H9 (cell line): Measurements from ENCODE around the gene GRID1. TPM values are rescaled to one million over a fixed set of nuclear protein-coding genes. Genes with fewer than 3 reads are reported as not detected.

Source experiments
- DNase-seq: peaks from one replicate; pipeline ENCODE4 v3.0.0-alpha.2; 2017
- H2AFZ ChIP-seq: one replicate; pipeline ENCODE4 v1.6.1; 2013; ENCODE audit warnings: mild to moderate bottlenecking, low read length, control low read depth, moderate library complexity
- H2AK5ac ChIP-seq: 2 replicates; pipeline ENCODE4 v1.6.1; 2013; ENCODE audit warnings: low read length, control low read depth, mixed read lengths; ENCODE audit not compliant: insufficient read length
- H2BK120ac ChIP-seq: one replicate; pipeline ENCODE4 v1.6.1; 2013; ENCODE audit warnings: low read depth, mild to moderate bottlenecking, low read length, control low read depth, inconsistent platforms; ENCODE audit not compliant: poor library complexity, severe bottlenecking
- H2BK12ac ChIP-seq: 2 replicates; pipeline ENCODE4 v1.6.1; 2013; ENCODE audit warnings: low read length, control low read depth, mixed read lengths, low read depth; ENCODE audit not compliant: insufficient read length
- H2BK15ac ChIP-seq: 2 replicates; pipeline ENCODE4 v1.6.1; 2013; ENCODE audit warnings: low read depth, low read length, control low read depth
- H2BK20ac ChIP-seq: one replicate; pipeline ENCODE4 v1.6.1; 2013; ENCODE audit warnings: low read depth, mild to moderate bottlenecking, low read length, control low read depth, inconsistent platforms; ENCODE audit not compliant: poor library complexity, severe bottlenecking
- H2BK5ac ChIP-seq: 2 replicates; pipeline ENCODE4 v1.6.1; 2013; ENCODE audit warnings: low read length, control low read depth, mixed read lengths; ENCODE audit not compliant: insufficient read length
- H3K14ac ChIP-seq: 2 replicates; pipeline ENCODE4 v1.6.1; 2013; ENCODE audit warnings: low read length, control low read depth; ENCODE audit not compliant: insufficient read depth
- H3K18ac ChIP-seq: 2 replicates; pipeline ENCODE4 v1.6.1; 2013; ENCODE audit warnings: low read depth, mild to moderate bottlenecking, mixed read lengths, low read length, control low read depth; ENCODE audit not compliant: insufficient read length
- H3K23ac ChIP-seq: 2 replicates; pipeline ENCODE4 v1.6.1; 2013; ENCODE audit warnings: low read length, control low read depth, mixed read lengths, low read depth; ENCODE audit not compliant: insufficient read length
- H3K23me2 ChIP-seq: 2 replicates; pipeline ENCODE4 v1.6.1; 2013; ENCODE audit warnings: low read depth, mild to moderate bottlenecking, mixed read lengths, low read length, control low read depth; ENCODE audit not compliant: insufficient read length, poor library complexity, severe bottlenecking
- H3K27ac ChIP-seq: 2 replicates; pipeline ENCODE4 v1.5.1; 2013; ENCODE audit warnings: low read length, control low read depth, mixed read lengths, low read depth; ENCODE audit not compliant: insufficient read length
- H3K27me3 ChIP-seq: 2 replicates; pipeline ENCODE4 v1.6.1; 2013; ENCODE audit warnings: low read length, control low read depth, inconsistent platforms; ENCODE audit not compliant: insufficient read depth
- H3K4ac ChIP-seq: 2 replicates; pipeline ENCODE4 v1.6.1; 2013; ENCODE audit warnings: low read depth, mild to moderate bottlenecking, control low read depth, inconsistent platforms, low read length, moderate library complexity
- H3K4me1 ChIP-seq: 2 replicates; pipeline ENCODE4 v1.6.1; 2013; ENCODE audit warnings: low read length, control low read depth, inconsistent platforms; ENCODE audit not compliant: insufficient read depth
- H3K4me2 ChIP-seq: 2 replicates; pipeline ENCODE4 v1.6.1; 2013; ENCODE audit warnings: low read length, control low read depth, mixed read lengths; ENCODE audit not compliant: insufficient read length, insufficient read depth
- H3K56ac ChIP-seq: 2 replicates; pipeline ENCODE4 v1.6.1; 2013; ENCODE audit warnings: low read depth, mild to moderate bottlenecking, mixed read lengths, low read length, control low read depth; ENCODE audit not compliant: insufficient read length
- H3K79me1 ChIP-seq: 2 replicates; pipeline ENCODE4 v1.6.1; 2013; ENCODE audit warnings: low read depth, mild to moderate bottlenecking, moderate library complexity, low read length, control low read depth, inconsistent platforms; ENCODE audit not compliant: insufficient read depth, poor library complexity, severe bottlenecking
- H3K79me2 ChIP-seq: 2 replicates; pipeline ENCODE4 v1.6.1; 2013; ENCODE audit warnings: low read length, control low read depth, inconsistent platforms; ENCODE audit not compliant: insufficient read depth
- H3K9ac ChIP-seq: 2 replicates; pipeline ENCODE4 v1.6.1; 2013; ENCODE audit warnings: low read length, control low read depth, mixed read lengths; ENCODE audit not compliant: insufficient read length; ENCODE audit errors: extremely low read depth
- H3K9me3 ChIP-seq: one replicate; pipeline ENCODE4 v1.6.1; 2013; ENCODE audit warnings: low read depth, low read length, inconsistent platforms; ENCODE audit not compliant: control insufficient read depth
- H3T11ph ChIP-seq: one replicate; pipeline ENCODE4 v1.6.1; 2013; ENCODE audit warnings: mild to moderate bottlenecking, low read length, control low read depth, inconsistent platforms
- H4K20me1 ChIP-seq: one replicate; pipeline ENCODE4 v1.6.1; 2013; ENCODE audit not compliant: control insufficient read depth, insufficient read length, insufficient read depth
- H4K5ac ChIP-seq: 2 replicates; pipeline ENCODE4 v1.6.1; 2013; ENCODE audit warnings: low read depth, mild to moderate bottlenecking, mixed read lengths, low read length, control low read depth; ENCODE audit not compliant: insufficient read length
- H4K8ac ChIP-seq: replicated peaks from 2 replicates; pipeline ENCODE4 v1.6.1; 2013; ENCODE audit warnings: low read length, control low read depth, mixed read lengths, low read depth; ENCODE audit not compliant: insufficient read length
- H4K91ac ChIP-seq: 2 replicates; pipeline ENCODE4 v1.6.1; 2013; ENCODE audit warnings: low read depth, mild to moderate bottlenecking, moderate library complexity, mixed read lengths, low read length, control low read depth; ENCODE audit not compliant: insufficient read length
- H3K27ac Mint-ChIP-seq, 3 experiments: 2 replicates in 2 of 3; 3 replicates in 1 of 3; pipeline ENCODE4 v1.8.0; 2020 to 2021; ENCODE audit warnings: mixed read lengths in 3 of 3, mild to moderate bottlenecking in 1 of 3, moderate library complexity in 1 of 3
- H3K27me3 Mint-ChIP-seq: 2 replicates; pipeline ENCODE4 v1.8.0; 2021; ENCODE audit warnings: low read depth, mild to moderate bottlenecking, moderate library complexity, mixed read lengths
- H3K36me3 Mint-ChIP-seq, 3 experiments: 2 replicates in 2 of 3; 3 replicates in 1 of 3; pipeline ENCODE4 v1.8.0; 2020 to 2021; ENCODE audit warnings: low read depth in 3 of 3, mixed read lengths in 3 of 3; ENCODE audit not compliant: insufficient read depth in 1 of 3
- H3K4me1 Mint-ChIP-seq, 2 experiments: 2 replicates each; pipeline ENCODE4 v1.8.0; 2020; ENCODE audit warnings: mixed read lengths in 2 of 2
- H3K4me3 Mint-ChIP-seq, 2 experiments: 2 replicates in 1 of 2; 3 replicates in 1 of 2; pipeline ENCODE4 v1.8.0; 2020 to 2021; ENCODE audit warnings: mild to moderate bottlenecking in 2 of 2, mixed read lengths in 2 of 2, moderate library complexity in 1 of 2
- H3K9me3 Mint-ChIP-seq, 2 experiments: 2 replicates in 1 of 2; 3 replicates in 1 of 2; pipeline ENCODE4 v1.8.0; 2020; ENCODE audit warnings: mild to moderate bottlenecking in 2 of 2, mixed read lengths in 2 of 2, moderate library complexity in 1 of 2
- WGBS: extraction: QIAGEN DNeasy Blood & Tissue Kit; methylation state at CpG from one replicate; pipeline ENCODE4 v1.1.7; 2013; ENCODE audit warnings: missing lambda C conversion rate, low lambda C conversion rate, mixed read lengths; ENCODE audit not compliant: insufficient read length; ENCODE audit errors: extremely low coverage; 5-methylcytosine and 5-hydroxymethylcytosine counted together
- total RNA-seq: library from RNA; stranded (reverse); gene quantifications from 2 replicates; pipeline ENCODE4 v1.2.1, GENCODE V29; 2021
- TF ChIP-seq, protein P1 (sequence below): fragments of 200-600 bp; sonication (generic); conservative IDR thresholded peaks from 3 replicates; pipeline ENCODE4 v1.8.0; 2021; ENCODE audit warnings: antibody characterized with exemption, mild to moderate bottlenecking

The GRID1 gene
- total RNA-seq, 1 experiment from 2014 or later = 0.35 TPM

DNA sequence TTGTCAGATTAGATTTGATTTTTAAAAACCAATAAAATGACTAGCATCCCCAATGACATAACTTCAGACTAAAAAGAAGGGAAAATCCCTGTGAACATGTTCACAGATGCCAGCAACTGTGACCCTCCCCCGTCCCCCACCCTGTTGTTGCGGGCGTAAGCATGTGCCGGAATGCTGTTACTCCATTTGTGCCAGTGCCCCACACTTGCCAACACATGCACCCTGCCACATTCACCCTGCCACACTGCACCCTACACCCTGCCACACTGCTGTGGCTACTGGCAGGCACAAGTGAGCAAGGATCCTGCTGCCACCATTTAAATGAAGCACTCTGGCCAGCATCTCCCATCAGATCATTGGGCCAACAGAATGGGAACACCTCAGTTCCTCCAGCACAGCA, 540.2 kb downstream of the GRID1 start:
- no peak overlapping the region for H3K4me3 Mint-ChIP-seq

More for the DNA sequence above, 540.2 kb downstream of the GRID1 start:
- WGBS = no CpG with 5 or more reads among the region's 4 CpGs
- Histone ChIP-seq H2AFZ (no peak overlapping the region), H2BK20ac (no peak overlapping the region), H3K27me3 (no peaks in the 10 kb centered on the region), H2BK15ac (no peak overlapping the region), H3K27ac (no peak overlapping the region), H3K4ac (no peak overlapping the region), H2BK12ac (no peak overlapping the region), H3K14ac (no peak overlapping the region; the same call in 1 of the 2 replicates), H3K9me3 (no peaks in the 10 kb centered on the region), H3K23ac (no peak overlapping the region), H4K5ac (no peak overlapping the region), H2BK120ac (no peak overlapping the region), H3K23me2 (no peaks in the 10 kb centered on the region), H3K56ac (no peak overlapping the region), H4K20me1 (no peaks in the 10 kb centered on the region), H3K79me2 (no peaks in the 10 kb centered on the region), H3K9ac (no peak overlapping the region), H2BK5ac (no peak overlapping the region), H4K91ac (no peak overlapping the region), H3K79me1 (no peaks in the 10 kb centered on the region), H4K8ac (no peak overlapping the region), H3T11ph (no peak overlapping the region), H3K18ac (no peak overlapping the region), H3K4me2 (no peak overlapping the region), H3K4me1 (no peaks in the 10 kb centered on the region), H2AK5ac (no peak overlapping the region)
- DNase-seq = no peak
- Mint-ChIP-seq H3K36me3 (no peaks in the 10 kb centered on the region; a peak in 2 of 7 replicates), H3K9me3 (peaks cover 0 to 10% of the 10 kb centered on the region in 2 experiments; a peak in 3 of 5 replicates), H3K27ac (no peak overlapping the region), H3K4me1 (no peaks in the 10 kb centered on the region), H3K27me3 (peaks cover 3% of the 10 kb centered on the region; the same call in 1 of the 2 replicates)
- TF ChIP-seq, protein P1, sequence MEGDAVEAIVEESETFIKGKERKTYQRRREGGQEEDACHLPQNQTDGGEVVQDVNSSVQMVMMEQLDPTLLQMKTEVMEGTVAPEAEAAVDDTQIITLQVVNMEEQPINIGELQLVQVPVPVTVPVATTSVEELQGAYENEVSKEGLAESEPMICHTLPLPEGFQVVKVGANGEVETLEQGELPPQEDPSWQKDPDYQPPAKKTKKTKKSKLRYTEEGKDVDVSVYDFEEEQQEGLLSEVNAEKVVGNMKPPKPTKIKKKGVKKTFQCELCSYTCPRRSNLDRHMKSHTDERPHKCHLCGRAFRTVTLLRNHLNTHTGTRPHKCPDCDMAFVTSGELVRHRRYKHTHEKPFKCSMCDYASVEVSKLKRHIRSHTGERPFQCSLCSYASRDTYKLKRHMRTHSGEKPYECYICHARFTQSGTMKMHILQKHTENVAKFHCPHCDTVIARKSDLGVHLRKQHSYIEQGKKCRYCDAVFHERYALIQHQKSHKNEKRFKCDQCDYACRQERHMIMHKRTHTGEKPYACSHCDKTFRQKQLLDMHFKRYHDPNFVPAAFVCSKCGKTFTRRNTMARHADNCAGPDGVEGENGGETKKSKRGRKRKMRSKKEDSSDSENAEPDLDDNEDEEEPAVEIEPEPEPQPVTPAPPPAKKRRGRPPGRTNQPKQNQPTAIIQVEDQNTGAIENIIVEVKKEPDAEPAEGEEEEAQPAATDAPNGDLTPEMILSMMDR = no peak
